Measurements from ENCODE around the gene OCIAD2. TPM values are rescaled to one million over a fixed set of nuclear protein-coding genes. Genes with fewer than 3 reads are reported as not detected.
"Not testable (repeated sequence)": the region's sequence is repeated elsewhere in the genome, so short reads cannot be mapped to it uniquely, and the experiment has no call there.

Gene OCIAD2
- total RNA-seq, 2 donors from 2014 or later, result 20.0 to 36.9 TPM

DNA sequence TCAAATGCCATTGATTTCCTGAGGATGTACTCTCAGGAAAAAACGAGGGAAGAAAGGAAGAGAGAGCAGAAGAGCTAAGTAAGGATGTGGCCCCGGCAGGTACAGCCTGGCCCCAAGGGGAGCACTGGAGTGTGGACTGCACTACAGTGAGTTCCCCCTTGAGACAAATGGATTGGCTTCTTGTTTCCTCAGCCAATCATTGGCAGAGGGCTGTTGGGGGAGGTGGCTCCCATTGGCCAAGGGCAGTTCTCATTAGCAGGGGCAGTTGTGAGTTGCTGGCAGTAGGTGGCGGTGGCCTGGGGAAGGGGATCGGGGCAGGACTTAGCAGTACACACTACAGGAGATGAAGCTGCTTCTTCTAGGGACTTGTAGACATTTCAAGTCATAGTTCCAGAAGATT is 24.1 kb upstream of the OCIAD2 start:
- no peaks in the 10 kb centered on the region for H3K4me1 Mint-ChIP-seq (ENCODE audit: low read depth in 2 of 2)
- no peaks in the 10 kb centered on the region for H3K36me3 Mint-ChIP-seq
- H3K27me3 Mint-ChIP-seq, result peaks cover 0 to 4% of the 10 kb centered on the region in 2 donors
- H3K4me3 Mint-ChIP-seq, result no peak overlapping the region
- no peaks in the 10 kb centered on the region for H3K9me3 Mint-ChIP-seq
- no peak overlapping the region for H3K27ac Mint-ChIP-seq
- ATAC-seq, result no peak
- no peak for DNase-seq (ENCODE audit: low spot score)

DNA sequence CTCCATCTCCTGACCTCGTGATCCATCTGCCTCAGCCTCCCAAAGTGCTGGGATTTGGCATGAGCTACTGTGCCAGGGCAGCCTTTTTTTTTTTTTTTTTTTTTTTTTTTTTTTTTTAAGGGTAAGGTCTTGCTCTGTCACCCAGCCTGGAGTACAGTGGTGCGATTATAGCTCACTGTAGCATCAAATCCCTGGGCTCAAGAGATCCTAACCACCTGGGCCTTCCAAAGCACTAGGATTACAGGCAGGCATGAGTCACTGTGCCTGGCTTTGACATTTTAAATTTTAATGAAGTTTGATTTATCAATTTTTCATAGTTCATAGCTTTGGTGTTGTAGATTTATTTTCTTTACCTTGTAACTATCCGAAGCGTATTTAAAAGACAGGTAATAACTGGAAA is 17.8 kb upstream of the OCIAD2 start:
- Mint-ChIP-seq H3K4me1 (ENCODE audit: low read depth in 2 of 2) (no peaks in the 10 kb centered on the region), H3K27me3 (peaks cover 2 to 5% of the 10 kb centered on the region in 2 donors), H3K27ac (no peak overlapping the region), H3K9me3 (no peaks in the 10 kb centered on the region), H3K36me3 (no peaks in the 10 kb centered on the region), H3K4me3 (no peak overlapping the region)
- no peak for ATAC-seq
- no peak for DNase-seq (ENCODE audit: low spot score)

DNA sequence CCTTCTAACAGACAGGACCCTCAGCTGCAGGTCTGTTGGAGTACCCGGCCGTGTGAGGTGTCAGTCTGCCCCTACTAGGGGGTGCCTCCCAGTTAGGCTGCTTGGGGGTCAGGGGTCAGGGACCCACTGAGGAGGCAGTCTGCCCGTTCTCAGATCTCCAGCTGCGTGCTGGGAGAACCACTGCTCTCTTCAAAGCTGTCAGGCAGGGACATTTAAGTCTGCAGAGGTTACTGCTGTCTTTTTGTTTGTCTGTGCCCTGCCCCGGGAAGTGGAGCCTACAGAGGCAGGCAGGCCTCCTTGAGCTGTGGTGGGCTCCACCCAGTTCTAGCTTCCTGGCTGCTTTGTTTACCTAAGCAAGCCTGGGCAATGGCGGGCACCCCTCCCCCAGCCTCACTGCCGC is 16.5 kb upstream of the OCIAD2 start:
- H3K27ac Mint-ChIP-seq; DNase-seq (ENCODE audit: low spot score); ATAC-seq; H3K9me3 Mint-ChIP-seq; H3K27me3 Mint-ChIP-seq; H3K36me3 Mint-ChIP-seq; H3K4me1 Mint-ChIP-seq (ENCODE audit: low read depth in 2 of 2); H3K4me3 Mint-ChIP-seq: not testable (repeated sequence)

DNA sequence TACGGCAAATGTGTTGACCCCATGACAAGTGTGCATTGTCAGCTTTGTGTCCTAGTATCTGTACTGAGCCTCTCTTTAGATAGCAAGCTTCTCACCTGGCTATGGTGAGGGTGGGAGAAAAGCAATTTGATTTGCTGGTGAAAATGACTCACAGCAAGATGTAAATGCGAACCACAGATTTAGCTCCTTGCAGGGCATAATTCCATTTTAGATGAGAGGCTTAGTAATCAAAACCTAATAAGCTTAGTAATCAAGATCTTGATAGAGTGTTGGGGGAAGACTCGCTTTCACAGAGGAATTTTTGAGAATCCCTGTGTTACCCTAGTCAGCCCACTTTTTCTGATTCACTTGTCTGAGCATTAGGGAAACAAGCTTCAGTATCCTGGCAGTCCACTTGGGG is 7.7 kb upstream of the OCIAD2 start:
- Mint-ChIP-seq H3K27ac (no peak overlapping the region), H3K36me3 (no peaks in the 10 kb centered on the region), H3K9me3 (no peaks in the 10 kb centered on the region), H3K27me3 (peaks cover 19 to 24% of the 10 kb centered on the region in 2 donors), H3K4me1 (ENCODE audit: low read depth in 2 of 2) (no peaks in the 10 kb centered on the region), H3K4me3 (no peak overlapping the region)
- ATAC-seq (no peak), DNase-seq (ENCODE audit: low spot score) (no peak)

DNA sequence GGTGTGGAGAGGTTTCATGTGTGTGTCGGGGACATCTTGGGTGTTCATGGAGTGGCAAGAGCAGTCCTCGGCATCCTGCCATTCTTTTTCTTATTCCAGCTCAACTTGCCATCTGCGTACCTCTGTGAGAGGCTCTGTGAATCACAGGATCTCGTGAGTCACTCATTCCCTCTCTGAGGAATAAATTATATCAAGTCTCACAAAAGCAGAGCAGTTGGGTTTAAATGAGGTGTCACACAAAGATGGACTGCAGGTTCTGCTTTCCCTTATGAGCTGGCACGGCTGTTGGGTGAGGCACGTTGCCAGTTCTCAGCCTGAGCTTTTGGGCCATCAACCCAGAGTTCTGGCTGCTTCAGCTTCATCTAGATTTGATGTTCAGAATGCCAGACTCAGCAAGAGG is 6.8 kb upstream of the OCIAD2 start:
- H3K9me3 Mint-ChIP-seq, result no peaks in the 10 kb centered on the region
- H3K27me3 Mint-ChIP-seq, result peaks cover 19 to 24% of the 10 kb centered on the region in 2 donors
- H3K27ac Mint-ChIP-seq, result no peak overlapping the region
- H3K4me1 Mint-ChIP-seq (ENCODE audit: low read depth in 2 of 2), result no peaks in the 10 kb centered on the region
- ATAC-seq (no peak), DNase-seq (ENCODE audit: low spot score) (no peak)
- H3K4me3 Mint-ChIP-seq, result no peak overlapping the region
- no peaks in the 10 kb centered on the region for H3K36me3 Mint-ChIP-seq

DNA sequence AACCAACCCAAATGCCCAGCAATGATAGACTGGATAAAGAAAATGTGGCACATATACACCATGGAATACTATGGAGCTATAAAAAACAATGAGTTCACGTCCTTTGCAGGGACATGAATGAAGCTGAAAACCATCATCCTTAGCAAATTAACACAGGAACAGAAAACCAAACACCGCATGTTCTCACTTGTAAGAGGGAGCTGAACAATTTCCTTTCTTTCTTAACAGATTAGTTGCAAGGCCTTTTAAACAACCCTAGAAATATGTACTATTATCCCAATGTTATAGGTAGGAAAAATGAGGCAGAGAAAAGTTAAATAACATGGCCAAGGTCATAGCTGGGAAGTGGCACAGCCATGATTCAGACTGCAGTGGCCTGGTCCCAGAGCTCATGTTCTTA is 5.8 kb upstream of the OCIAD2 start:
- Mint-ChIP-seq H3K4me1 (ENCODE audit: low read depth in 2 of 2) (no peaks in the 10 kb centered on the region), H3K27ac (no peak overlapping the region), H3K9me3 (no peaks in the 10 kb centered on the region), H3K4me3 (no peak overlapping the region), H3K27me3 (peaks cover 19 to 24% of the 10 kb centered on the region in 2 donors), H3K36me3 (no peaks in the 10 kb centered on the region)
- DNase-seq (ENCODE audit: low spot score) (no peak), ATAC-seq (no peak)

DNA sequence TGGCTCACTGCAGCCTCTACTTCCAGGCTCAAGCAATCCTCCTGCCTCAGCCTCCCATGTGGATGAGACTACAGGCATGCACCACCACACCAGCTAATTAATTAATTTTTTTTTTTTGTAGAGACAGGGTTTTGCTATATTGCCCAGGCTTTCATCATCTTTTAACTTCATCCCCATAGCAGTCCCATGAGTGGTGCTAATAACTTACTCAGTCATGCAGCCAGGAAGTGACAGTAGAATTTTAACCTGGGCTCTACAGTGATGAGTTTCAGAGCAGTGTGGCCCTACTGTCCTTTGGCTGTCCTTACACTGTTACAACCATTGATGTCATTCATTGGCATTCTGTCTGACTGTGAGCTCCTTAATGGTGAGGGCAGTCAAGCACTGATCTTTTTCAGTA is 3.9 kb upstream of the OCIAD2 start:
- Mint-ChIP-seq H3K36me3 (no peaks in the 10 kb centered on the region), H3K27me3 (peaks cover 6 to 7% of the 10 kb centered on the region in 2 donors), H3K27ac (no peak overlapping the region), H3K4me3 (no peak overlapping the region), H3K9me3 (no peaks in the 10 kb centered on the region), H3K4me1 (ENCODE audit: low read depth in 2 of 2) (peaks cover 11 to 12% of the 10 kb centered on the region in 2 donors)
- ATAC-seq, result no peak
- no peak for DNase-seq (ENCODE audit: low spot score)

DNA sequence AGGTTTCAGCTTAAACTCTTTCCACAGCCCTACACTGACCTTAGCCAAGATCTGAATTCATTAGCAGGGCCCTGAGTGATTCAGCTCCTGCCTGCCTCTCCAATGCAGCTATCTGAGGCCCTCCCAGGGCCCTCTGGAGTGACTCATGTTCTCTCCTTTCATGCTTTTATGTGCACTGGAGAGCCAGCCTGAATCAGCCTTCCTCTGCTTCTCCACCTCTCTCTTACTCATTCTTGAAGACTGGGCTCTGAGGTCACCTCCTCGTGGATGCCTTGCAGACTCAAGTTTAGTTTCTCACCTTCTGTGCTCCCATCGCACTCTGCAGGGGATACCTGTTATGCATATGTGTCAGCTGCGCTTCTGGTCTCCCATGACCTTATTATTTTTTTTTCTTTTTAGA is 3.1 kb upstream of the OCIAD2 start:
- peak; percentile 62 to 81 for ATAC-seq
- peaks cover 6 to 7% of the 10 kb centered on the region in 2 donors for H3K27me3 Mint-ChIP-seq
- H3K36me3 Mint-ChIP-seq, result no peaks in the 10 kb centered on the region
- no peak overlapping the region for H3K27ac Mint-ChIP-seq
- no peaks in the 10 kb centered on the region for H3K9me3 Mint-ChIP-seq
- H3K4me1 Mint-ChIP-seq (ENCODE audit: low read depth in 2 of 2), result peaks cover 20% of the 10 kb centered on the region in 2 donors
- no peak overlapping the region for H3K4me3 Mint-ChIP-seq
- DNase-seq (ENCODE audit: low spot score), result peak; percentile 62

DNA sequence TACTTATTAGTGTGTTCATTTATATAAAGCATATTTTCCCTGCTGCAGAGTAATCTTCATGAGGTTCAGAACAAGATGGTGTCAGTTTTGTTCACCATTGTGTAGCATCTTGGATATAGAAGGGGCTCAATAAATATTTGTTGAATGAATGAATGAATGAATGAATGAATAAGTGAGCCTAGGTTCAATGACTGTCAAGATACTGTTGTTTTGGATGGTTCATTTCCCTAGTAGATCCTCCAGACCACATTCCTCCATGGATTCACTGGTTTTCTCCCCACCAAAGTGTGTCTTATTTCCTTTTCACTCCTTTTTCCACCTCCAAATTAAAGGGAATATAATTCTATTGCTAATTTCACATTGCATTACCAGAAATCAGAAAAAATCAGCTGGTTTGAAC is 2.1 kb upstream of the OCIAD2 start:
- H3K27ac Mint-ChIP-seq, result peak overlapping the region in 1 of 2 donors; percentile 47
- peaks cover 6 to 7% of the 10 kb centered on the region in 2 donors for H3K27me3 Mint-ChIP-seq
- H3K4me3 Mint-ChIP-seq, result peak overlapping the region; percentile 38
- H3K36me3 Mint-ChIP-seq, result no peaks in the 10 kb centered on the region
- H3K4me1 Mint-ChIP-seq (ENCODE audit: low read depth in 2 of 2), result peaks cover 23 to 25% of the 10 kb centered on the region in 2 donors
- DNase-seq (ENCODE audit: low spot score), result no peak
- no peak for ATAC-seq
- H3K9me3 Mint-ChIP-seq, result no peaks in the 10 kb centered on the region

DNA sequence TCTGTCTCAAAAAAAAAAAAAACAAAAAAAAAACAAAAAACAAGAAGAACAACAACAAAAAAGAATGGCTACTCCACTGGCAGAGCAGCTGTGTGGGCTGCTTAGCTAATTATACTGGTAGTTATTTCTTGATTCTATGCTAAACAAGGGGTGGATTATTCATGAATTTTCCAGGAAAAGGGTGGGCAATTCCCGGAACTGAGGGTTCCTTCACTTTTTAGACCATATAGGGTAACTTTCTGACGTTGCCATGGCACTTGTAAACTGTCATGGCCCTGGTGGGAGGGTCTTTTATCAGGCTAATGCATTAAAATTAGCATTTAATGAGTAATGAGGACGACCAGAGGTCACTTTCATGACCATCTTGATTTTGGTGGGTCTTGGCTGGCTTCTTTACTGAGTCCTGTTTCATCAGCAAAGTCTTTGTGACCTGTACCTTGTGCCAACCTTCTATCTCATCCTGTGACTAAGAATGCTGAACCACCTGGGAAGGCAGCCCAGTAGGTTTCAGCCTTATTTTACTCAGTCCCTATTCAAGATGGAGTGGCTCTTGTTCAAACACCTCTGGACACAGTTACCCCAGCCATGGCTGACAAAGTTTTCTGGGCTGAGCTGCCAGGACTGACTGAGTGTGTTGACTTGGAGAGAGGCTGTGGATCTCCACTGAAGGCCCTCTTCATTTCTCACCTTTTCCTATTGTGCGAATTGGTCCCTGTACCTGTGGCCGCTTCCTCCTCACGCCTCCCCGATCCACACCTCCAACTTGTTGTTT is 1.3 kb upstream of the OCIAD2 start:
- ATAC-seq (no peak), DNase-seq (ENCODE audit: low spot score) (no peak)
- no peaks in the 10 kb centered on the region for H3K9me3 Mint-ChIP-seq
- peak overlapping the region in 1 of 2 donors; percentile 47 for H3K27ac Mint-ChIP-seq
- no peaks in the 10 kb centered on the region for H3K36me3 Mint-ChIP-seq
- peak overlapping the region; percentile 38 for H3K4me3 Mint-ChIP-seq
- peaks cover 23 to 25% of the 10 kb centered on the region in 2 donors for H3K4me1 Mint-ChIP-seq (ENCODE audit: low read depth in 2 of 2)
- H3K27me3 Mint-ChIP-seq, result peaks cover 6% of the 10 kb centered on the region in 2 donors

DNA sequence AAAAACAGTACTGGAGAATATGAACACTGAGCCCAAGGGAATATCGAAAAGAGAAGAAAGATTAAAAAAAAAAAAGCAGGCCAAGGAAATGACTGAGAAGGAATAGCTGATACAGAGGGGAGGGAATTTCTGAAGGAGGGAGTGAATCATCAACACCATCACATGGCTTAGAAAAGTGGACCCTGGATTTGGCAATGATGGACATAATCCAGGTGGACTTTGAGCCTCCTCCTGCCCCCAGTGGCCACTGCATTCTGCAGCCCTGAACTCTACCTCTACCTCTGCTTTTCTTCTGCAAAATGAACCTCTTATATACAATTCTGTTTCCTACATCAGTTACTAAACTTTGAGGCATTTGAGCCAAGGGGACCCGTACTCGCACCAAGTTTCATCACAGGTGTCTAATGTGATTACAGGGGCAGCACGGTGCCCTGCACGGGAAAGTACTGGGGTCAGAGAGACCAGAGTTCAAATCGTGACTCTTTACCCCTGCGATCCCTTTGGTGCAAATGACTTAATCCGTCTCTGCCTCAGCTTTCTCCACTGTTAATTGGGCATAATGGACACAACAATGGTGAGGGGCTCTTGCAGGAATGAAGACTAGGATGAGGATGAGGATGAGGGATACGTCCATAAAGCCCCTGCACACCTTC is 1.1 kb downstream of the OCIAD2 start:
- no peak for DNase-seq (ENCODE audit: low spot score)
- H3K4me1 Mint-ChIP-seq (ENCODE audit: low read depth in 2 of 2), result peaks cover 30% of the 10 kb centered on the region in 2 donors
- no peaks in the 10 kb centered on the region for H3K36me3 Mint-ChIP-seq
- H3K4me3 Mint-ChIP-seq, result peak overlapping the region; percentile 99
- H3K9me3 Mint-ChIP-seq, result no peaks in the 10 kb centered on the region
- H3K27me3 Mint-ChIP-seq, result no peaks in the 10 kb centered on the region
- peak overlapping the region; percentile 1 to 2 for H3K27ac Mint-ChIP-seq
- no peak for ATAC-seq

DNA sequence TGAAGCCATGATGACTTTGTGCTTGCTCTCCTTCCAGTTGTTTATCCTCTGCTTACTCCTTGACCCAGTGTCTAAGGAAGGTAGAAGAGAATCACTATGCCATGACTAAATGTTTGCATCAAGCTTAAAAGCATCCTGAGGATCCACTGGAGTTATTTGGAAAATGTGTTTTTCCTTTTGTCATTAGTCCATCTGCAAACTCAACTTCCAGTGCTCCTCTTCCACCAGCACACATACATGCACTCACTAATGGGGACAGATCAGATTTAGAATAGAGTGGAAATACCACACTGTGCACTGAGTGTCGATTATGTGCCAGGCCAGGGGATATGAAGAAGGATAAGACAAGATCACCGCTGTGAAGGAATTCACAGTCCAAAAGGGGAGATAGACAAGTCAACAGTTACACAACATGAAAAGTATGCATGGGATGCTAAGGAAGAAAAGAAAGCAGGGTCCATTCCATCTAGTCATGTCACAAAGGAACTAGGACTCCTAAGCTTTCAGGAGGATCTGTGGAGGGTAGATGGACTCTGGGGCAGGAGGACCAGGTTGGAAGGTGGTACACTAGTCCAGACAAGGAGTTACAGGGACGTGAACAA is 1.9 kb downstream of the OCIAD2 start:
- DNase-seq (ENCODE audit: low spot score), result no peak
- no peaks in the 10 kb centered on the region for H3K9me3 Mint-ChIP-seq
- H3K36me3 Mint-ChIP-seq, result no peaks in the 10 kb centered on the region
- no peak for ATAC-seq
- no peaks in the 10 kb centered on the region for H3K27me3 Mint-ChIP-seq
- H3K4me3 Mint-ChIP-seq, result peak overlapping the region; percentile 99
- peaks cover 32 to 35% of the 10 kb centered on the region in 2 donors for H3K4me1 Mint-ChIP-seq (ENCODE audit: low read depth in 2 of 2)
- H3K27ac Mint-ChIP-seq, result peak overlapping the region; percentile 1 to 2

DNA sequence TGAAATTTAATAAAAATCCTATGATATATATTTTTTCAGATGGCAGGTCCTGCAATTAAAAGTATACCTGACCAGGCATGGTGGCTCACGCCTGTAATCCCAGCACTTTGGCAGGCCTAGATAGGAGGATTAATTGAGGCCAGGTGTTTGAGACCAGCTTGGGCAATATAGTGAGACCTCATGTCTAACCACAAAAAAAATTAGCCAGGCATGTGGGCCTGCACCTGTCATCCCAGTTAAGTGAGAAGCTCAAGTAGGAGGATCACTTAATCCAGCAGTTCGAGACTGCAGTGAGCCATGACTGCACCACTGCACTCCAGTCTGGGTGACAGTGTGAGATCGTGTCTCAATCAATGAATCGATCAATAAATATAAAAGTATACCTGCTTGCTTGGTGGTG is 2.5 kb downstream of the OCIAD2 start:
- H3K4me3 Mint-ChIP-seq, result no peak overlapping the region

DNA sequence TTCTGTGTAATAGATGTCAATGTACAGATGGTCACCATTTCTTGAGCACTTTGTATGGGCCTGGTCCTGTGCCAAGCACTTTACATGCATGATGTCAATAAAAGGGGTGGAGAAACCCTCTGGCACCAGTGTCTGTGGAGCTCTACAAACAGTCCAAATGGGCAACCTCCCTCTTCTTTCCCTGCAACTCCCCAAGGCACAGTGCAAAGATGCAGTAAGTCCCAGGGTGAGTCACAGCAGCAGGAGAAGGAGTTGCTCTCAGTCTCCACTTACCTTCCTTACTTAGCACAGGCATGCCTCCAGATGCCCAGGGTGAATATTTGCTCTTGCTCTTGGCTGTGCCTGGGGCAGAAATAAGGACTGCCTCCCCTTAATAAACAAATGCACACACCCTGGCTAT is 4.3 kb downstream of the OCIAD2 start:
- ATAC-seq (no peak), DNase-seq (ENCODE audit: low spot score) (no peak)
- H3K4me1 Mint-ChIP-seq (ENCODE audit: low read depth in 2 of 2), result peaks cover 38 to 41% of the 10 kb centered on the region in 2 donors
- no peak overlapping the region for H3K27ac Mint-ChIP-seq
- no peak overlapping the region for H3K4me3 Mint-ChIP-seq
- H3K36me3 Mint-ChIP-seq, result no peaks in the 10 kb centered on the region
- no peaks in the 10 kb centered on the region for H3K27me3 Mint-ChIP-seq
- no peaks in the 10 kb centered on the region for H3K9me3 Mint-ChIP-seq

More for the DNA sequence above, 2.5 kb downstream of the OCIAD2 start:
- Mint-ChIP-seq H3K9me3 (no peaks in the 10 kb centered on the region), H3K27me3 (no peaks in the 10 kb centered on the region), H3K4me1 (ENCODE audit: low read depth in 2 of 2) (peaks cover 37 to 40% of the 10 kb centered on the region in 2 donors), H3K36me3 (no peaks in the 10 kb centered on the region), H3K27ac (no peak overlapping the region)
- ATAC-seq (no peak), DNase-seq (ENCODE audit: low spot score) (no peak)
